GM06990 (cell line): ENCODE data around the gene ORAI1.
A peak's percentile ranks its signal among the peaks of the same experiment; 100 is the strongest.

Source experiments
- DNase-seq: peaks from one replicate; pipeline ENCODE4 v3.0.0-alpha.2; 2011; ENCODE audit not compliant: insufficient read length; ENCODE audit errors: extremely low read depth
- H3K27me3 ChIP-seq: replicated peaks from 2 replicates; pipeline ENCODE4 v1.6.0; 2011; ENCODE audit warnings: low read length; ENCODE audit not compliant: control insufficient read depth, insufficient read depth
- H3K36me3 ChIP-seq: 2 replicates; pipeline ENCODE4 v1.5.1; 2011; ENCODE audit warnings: low read length; ENCODE audit not compliant: control insufficient read depth, insufficient read depth
- H3K4me3 ChIP-seq: replicated peaks from 2 replicates; pipeline ENCODE4 v1.5.1; 2011; ENCODE audit warnings: low read depth, mild to moderate bottlenecking, control low read depth, low read length
- TF ChIP-seq, protein P1 (sequence below): IDR thresholded peaks from 2 replicates; pipeline ENCODE4 v1.5.1; 2011; ENCODE audit warnings: low read length, control low read depth, mild to moderate bottlenecking, inconsistent platforms; ENCODE audit not compliant: insufficient read depth, poor library complexity, severe bottlenecking

The ORAI1 gene

DNA sequence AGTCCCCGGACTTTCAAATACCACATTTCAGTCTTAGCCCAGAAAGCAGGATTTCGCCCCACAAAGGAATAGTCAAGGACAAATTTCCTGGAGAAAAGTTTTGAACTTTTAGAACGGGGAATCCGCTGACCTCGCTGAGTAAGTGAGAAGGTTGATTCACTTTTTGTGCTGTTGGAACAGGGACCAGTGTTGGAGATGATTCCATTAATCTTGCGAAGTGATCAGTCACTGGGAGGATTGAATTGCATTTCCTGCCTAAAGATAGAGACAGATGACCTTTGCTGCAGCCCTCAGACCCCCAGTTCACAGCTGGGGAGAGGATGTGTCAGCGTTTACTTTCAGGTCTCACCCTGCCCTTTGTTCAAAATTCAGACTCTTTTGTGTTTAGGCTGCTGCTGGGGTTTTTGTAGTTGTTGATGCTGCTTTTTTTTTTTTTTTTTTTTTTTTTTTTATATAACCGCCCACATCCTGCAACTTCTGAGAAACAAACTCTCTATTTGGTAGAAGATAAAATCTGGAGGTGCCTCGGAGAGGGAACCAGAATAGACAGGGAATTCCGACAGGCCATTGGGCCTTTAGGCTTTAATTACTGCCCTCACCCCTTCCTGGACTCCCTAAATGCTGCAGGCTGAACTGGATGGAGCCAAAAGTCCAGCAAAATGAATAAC lies 35.7 kb upstream of the ORAI1 start:
- Histone ChIP-seq H3K36me3 (no peaks in the 10 kb centered on the region), H3K4me3 (peak overlapping the region; percentile 46), H3K27me3 (no peaks in the 10 kb centered on the region)
- TF ChIP-seq, protein P1, sequence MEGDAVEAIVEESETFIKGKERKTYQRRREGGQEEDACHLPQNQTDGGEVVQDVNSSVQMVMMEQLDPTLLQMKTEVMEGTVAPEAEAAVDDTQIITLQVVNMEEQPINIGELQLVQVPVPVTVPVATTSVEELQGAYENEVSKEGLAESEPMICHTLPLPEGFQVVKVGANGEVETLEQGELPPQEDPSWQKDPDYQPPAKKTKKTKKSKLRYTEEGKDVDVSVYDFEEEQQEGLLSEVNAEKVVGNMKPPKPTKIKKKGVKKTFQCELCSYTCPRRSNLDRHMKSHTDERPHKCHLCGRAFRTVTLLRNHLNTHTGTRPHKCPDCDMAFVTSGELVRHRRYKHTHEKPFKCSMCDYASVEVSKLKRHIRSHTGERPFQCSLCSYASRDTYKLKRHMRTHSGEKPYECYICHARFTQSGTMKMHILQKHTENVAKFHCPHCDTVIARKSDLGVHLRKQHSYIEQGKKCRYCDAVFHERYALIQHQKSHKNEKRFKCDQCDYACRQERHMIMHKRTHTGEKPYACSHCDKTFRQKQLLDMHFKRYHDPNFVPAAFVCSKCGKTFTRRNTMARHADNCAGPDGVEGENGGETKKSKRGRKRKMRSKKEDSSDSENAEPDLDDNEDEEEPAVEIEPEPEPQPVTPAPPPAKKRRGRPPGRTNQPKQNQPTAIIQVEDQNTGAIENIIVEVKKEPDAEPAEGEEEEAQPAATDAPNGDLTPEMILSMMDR = no peak
- peak; percentile 54 for DNase-seq

DNA sequence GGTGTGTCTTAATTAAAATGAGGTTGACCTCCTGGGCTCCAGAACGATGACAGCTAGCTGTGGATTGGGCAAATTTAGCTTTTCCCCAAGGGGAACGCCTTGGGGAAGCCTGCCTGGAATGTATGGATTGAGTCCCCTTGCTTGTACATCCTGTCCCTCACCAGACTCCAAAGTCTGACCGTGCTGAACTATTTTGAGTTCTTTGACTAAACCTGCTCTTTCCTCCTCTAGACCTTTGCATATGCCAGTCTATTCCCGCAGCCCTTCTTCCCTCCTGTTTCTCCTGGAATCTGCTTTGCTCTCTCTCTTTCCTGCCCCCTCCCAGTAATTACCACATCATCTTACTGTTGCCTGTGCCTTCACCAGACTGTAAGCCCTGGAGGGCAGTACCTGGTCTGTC lies 34.0 kb upstream of the ORAI1 start:
- TF ChIP-seq, protein P1 = no peak

DNA sequence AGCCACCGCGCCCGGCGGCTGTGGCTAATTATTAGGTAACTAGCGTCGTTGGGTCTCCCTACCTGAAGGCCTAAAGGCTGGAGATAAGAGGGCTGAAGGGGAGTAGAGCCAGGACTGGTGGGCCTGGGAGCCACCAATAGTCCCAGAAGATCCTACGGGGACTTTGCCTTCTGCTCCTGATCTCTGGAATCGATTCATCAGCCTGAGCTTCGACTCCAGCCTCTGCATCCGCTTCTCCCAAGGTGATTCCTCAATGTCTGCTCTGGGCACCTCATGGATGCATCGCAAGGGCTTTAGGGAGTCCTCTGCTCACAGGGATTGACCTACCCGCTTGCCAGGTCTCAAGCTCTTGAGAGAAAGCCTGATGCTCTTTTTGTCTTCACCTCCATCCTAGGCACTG lies 30.8 kb upstream of the ORAI1 start:
- no peaks in the 10 kb centered on the region for H3K27me3 ChIP-seq
- TF ChIP-seq, protein P1 = no peak
- no peak overlapping the region for H3K4me3 ChIP-seq
- DNase-seq = no peak
- no peaks in the 10 kb centered on the region for H3K36me3 ChIP-seq

More for the DNA sequence above, 34.0 kb upstream of the ORAI1 start:
- H3K27me3 ChIP-seq = no peaks in the 10 kb centered on the region
- no peak for DNase-seq
- no peaks in the 10 kb centered on the region for H3K36me3 ChIP-seq
- no peak overlapping the region for H3K4me3 ChIP-seq

DNA sequence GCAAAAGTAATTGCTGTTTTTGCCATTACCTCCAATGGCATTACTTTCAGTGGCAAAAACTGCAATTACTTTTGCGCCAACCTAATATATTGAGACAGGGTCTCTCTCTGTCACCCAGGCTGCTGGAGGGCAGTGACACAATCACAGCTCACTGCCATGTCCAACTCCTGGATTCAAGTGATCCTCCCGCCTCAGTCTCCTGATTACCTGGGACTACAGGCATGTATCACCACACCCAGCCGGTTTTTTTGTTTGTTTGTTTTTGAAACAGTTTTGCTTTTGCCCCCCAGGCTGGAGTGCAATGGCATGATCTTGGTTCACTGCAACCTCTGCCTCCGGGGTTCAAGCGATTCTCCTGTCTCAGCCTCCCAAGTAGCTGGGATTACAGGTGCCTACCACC lies 29.8 kb upstream of the ORAI1 start:
- no peak overlapping the region for H3K4me3 ChIP-seq
- TF ChIP-seq, protein P1 = no peak
- H3K36me3 ChIP-seq = no peaks in the 10 kb centered on the region
- no peak for DNase-seq
- H3K27me3 ChIP-seq = no peaks in the 10 kb centered on the region

DNA sequence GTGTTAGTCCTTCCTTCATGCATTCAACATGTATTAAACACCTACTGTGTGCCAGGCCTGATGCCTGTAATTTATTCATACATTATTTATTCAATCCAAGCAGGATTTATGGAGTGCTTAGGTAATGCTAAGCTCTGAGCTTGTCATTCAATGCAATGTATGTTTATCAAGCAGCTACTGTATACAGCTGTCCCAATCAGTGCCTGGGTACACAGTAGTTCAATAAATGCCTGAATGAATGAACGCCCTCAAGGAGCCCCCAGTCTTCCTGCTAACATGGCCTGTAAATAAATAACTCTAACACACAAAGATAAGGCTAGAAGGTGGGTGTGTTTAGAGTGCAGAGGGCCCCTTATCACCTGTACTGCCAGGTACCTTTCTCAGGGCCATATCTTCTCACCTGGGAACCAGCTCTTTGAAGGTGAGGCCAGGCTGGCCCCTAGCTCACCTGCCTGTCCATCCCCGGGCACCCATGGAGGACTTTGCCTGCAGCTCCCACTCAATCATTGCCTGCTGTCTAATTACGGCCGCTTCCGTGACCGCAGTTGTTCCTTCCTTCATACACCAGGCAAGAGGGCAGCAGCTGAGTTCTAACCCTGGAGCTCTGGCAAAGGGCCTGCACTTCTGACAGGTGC lies 25.5 kb upstream of the ORAI1 start:
- H3K27me3 ChIP-seq = no peaks in the 10 kb centered on the region
- no peak for DNase-seq
- H3K36me3 ChIP-seq = no peaks in the 10 kb centered on the region
- H3K4me3 ChIP-seq = no peak overlapping the region
- TF ChIP-seq, protein P1 = no peak
